Right ventricle myocardium superior (tissue), 1 donor: ENCODE data around the gene KIRREL3. TPM values are rescaled to one million over a fixed set of nuclear protein-coding genes. Genes with fewer than 3 reads are reported as not detected.

Experiments
- ATAC-seq: fragments of 200-7000 bp; cut with Tn5 transposase; one replicate; pipeline ENCODE4 v1.9.1; 2020; ENCODE audit warnings: mild to moderate bottlenecking; ENCODE audit not compliant: poor library complexity
- DNase-seq: peaks from one replicate; pipeline ENCODE4 v3.0.0-alpha.2; 2020
- intact Hi-C: fragments of 100-400 bp; cut with DNase I; formaldehyde crosslinking; loops from one replicate; pipeline ENCODE4 v1.11.2; 2022
- total RNA-seq: library from RNA; stranded (reverse); fragmentation: NEBNext Ultra II Directional; extraction: Animal tissue kit (Norgen Biotek cat#: 25700); gene quantifications from one replicate; pipeline ENCODE4 v1.2.1, GENCODE V29; 2021
- donor health status: DM: no; HTN: yes; CAD: no; lungs with severe emphysema.

KIRREL3 gene
- total RNA-seq, 1 donor from 2014 or later = 0.08 TPM

DNA sequence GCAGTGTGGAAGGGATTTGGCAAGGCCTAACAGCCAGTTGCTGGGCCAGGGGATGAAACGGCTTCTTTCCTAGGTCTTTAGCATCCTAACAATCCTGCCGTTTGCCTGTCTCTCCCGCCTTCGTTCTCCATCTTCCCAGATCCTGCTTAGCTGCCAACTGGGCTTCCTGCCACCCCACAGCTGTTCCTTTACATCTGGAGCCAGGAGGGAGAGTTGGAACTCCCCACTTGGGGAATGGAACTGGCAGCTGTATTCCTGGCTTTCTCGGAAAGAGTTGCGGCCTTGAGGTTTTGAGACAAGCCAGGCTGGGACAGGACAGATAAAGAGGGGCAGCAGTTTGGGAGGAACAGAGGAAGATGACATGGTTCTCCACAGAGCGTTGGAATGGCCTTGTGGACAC lies 585.4 kb downstream of the KIRREL3 start:
- intact Hi-C loops = loop anchor here (5.0 kb wide), 2 partner anchors 58 to 203 kb away; partner anchors contain the start of genes FAM118B, RPUSD4 and ST3GAL4
- peak; percentile 45 for ATAC-seq
- DNase-seq = peak; percentile 91

DNA sequence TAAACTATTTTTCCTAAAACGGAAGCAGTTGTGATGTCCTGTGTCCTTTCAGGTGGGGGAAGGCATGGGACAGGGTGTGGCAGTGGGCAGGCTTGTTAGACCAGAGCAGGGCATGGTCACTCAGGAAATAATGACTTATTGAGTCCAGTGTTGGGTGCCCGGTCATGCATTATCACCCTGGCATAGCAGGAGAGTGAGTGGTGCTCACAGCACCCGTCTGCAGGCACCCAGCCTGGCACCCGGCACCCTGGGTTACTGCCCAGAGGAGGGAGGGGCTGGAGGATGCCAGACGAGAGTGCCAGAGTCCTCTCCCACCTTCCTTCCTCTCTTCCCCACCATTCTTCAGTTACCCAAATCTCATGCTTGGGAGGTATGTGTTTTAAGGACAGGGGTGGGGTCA lies 586.0 kb downstream of the KIRREL3 start:
- DNase-seq (no peak), ATAC-seq (no peak)
- intact Hi-C loops = loop anchor here (5.0 kb wide), 2 partner anchors 57 to 202 kb away; partner anchors contain the start of genes FAM118B, RPUSD4 and ST3GAL4

DNA sequence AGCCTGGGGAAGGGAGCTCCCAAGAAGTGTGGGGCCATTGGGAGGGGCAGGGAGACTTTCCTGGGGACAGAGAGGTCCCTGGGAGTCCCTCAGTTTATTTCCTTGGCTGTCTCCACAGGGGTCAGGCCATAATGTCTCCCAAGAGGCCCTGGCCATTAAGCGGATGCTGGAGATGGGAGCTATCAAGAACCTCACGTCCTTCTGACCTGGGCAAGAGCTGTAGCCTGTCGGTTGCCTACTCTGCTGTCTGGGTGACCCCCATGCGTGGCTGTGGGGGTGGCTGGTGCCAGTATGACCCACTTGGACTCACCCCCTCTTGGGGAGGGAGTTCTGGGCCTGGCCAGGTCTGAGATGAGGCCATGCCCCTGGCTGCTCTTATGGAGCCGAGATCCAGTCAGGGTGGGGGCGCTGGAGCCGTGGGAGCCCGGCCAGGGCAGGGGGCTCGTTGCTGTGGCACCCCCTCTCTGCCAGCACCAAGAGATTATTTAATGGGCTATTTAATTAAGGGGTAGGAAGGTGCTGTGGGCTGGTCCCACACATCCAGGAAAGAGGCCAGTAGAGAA lies 586.6 kb downstream of the KIRREL3 start:
- intact Hi-C loops = no loop called here
- ATAC-seq = no peak
- no peak for DNase-seq

DNA sequence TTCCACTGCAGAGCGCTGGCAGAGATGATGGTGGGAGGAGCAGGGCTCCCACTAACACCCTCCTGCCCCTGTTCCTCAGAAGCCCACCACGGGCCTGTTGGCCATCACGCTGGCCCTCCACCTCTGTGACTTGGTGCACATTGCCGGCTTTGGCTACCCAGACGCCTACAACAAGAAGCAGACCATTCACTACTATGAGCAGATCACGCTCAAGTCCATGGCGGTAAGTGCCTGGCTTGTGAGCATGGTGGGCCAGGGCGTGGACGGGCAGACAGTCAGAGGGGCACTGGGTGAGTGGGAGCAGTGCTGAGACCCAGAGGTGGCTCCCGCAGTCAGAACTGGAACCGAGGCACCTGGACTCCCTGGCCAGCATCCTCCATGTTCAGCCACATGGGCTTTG lies 587.1 kb downstream of the KIRREL3 start:
- ATAC-seq (no peak), DNase-seq (no peak)
- intact Hi-C loops = no loop called here

DNA sequence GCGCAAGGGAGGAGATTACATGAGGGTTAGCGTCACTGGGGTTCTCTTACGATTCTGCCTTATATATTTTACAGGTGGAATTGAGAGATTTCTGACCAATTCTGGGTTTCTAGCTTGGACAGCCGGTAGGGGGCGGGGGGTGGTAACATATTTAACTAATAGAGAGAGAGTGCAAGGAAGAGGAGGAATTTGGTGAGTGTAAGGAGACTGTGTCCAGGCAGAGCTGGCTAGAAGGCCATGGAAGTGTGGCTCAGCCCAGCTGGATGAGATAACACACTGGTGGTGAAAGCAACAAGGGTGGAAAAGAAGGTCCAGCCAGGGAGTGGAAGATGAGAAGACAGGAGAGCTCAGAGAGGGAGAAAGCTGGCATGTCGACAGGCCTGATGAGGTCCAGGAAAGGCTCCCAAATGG lies 588.6 kb downstream of the KIRREL3 start:
- peak; percentile 26 for ATAC-seq
- peak; percentile 77 for DNase-seq
- intact Hi-C loops = no loop called here

DNA sequence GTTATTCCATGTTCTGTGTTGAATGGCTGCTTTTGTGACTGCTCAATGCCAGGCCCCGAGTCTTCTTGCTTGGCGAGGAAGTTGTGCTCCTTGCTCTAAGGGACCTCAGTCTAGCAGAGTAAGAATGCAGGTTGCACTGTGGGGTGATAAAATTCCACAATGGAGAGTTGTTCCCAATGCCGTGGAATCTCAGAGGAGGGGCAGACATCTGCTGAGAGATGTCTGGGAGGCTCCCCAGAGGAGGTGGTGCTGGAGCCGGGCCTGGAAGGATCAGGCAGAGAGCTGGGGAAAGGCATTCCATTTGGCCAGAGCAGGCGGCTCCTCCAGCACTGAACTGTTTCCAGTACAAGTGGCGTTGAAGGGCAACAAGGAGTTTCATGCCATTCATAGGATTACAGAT lies 589.9 kb downstream of the KIRREL3 start:
- DNase-seq (peak; percentile 85), ATAC-seq (peak; percentile 70)
- intact Hi-C loops = no loop called here

DNA sequence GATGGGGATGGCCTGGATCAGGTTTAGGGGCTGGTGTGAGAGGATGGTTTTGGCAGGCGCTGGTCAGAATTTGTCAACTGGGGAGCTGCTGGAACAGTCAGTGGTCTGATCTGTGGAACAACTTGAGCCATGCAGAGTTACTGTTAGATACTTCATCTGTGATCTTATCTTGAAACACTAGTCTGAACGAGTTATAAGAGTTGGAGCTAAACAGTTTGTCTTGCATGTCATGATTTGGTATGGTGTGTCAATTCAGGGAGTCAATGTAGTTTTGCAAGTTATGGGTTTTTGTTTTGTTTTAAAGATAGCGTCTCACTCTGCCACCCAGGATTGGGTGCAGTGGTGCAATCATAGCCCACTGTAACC lies 591.0 kb downstream of the KIRREL3 start:
- intact Hi-C loops = no loop called here
- DNase-seq (no peak), ATAC-seq (no peak)

DNA sequence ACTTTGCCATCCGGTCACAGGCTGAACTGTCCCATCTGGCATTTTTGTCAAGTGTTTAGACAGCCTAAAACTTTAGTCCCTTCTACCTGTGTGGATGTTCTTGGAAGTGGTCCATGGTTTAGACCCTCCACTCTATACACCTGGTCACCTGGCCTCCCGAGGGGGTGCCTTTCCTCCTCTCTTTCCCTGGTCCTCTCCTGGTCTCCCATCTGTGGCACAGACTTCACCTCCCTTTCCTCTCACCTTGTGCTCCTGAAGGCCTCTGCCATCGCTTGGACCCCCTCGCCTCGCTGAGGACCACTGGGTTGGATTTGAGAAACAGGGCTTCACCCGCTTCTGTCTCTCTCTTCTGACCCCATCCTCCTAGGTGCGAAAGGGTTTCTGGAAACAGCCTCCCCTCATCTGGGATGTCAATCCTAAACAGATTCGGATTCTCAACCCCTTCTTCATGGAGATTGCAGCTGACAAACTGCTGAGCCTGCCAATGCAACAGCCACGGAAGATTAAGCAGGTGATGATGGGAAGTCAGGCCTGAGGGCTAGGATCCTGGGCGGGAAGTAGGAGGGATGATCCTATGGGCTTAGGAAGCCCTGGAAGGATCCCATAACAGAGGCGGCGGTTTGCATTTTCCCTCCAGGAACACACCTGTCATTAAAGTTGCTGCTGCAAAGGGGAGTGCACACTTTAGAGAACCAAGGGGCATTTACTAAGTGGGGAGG lies 591.5 kb downstream of the KIRREL3 start:
- ATAC-seq (no peak), DNase-seq (no peak)
- intact Hi-C loops = no loop called here

DNA sequence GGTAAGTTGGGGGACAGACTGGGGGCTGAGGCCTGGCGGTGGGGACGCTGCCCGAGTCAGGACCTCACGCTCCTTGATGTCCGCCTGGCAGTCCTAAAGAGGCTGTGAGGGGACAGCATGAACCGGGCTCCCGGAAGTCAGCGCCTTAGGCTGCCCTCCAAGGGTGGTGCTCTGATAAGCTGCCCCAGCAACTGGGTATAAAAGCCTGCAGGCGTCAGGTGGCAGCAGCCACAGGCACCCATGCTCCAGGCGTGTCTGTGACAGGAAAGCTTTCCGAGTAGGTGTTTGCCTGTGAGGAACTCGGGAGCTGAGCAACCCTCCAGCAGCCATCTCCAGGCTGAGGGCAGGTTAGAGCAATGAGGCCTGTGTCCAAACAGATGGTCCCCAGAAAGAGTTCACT lies 592.1 kb downstream of the KIRREL3 start:
- ATAC-seq = no peak
- DNase-seq = no peak
- intact Hi-C loops = no loop called here

DNA sequence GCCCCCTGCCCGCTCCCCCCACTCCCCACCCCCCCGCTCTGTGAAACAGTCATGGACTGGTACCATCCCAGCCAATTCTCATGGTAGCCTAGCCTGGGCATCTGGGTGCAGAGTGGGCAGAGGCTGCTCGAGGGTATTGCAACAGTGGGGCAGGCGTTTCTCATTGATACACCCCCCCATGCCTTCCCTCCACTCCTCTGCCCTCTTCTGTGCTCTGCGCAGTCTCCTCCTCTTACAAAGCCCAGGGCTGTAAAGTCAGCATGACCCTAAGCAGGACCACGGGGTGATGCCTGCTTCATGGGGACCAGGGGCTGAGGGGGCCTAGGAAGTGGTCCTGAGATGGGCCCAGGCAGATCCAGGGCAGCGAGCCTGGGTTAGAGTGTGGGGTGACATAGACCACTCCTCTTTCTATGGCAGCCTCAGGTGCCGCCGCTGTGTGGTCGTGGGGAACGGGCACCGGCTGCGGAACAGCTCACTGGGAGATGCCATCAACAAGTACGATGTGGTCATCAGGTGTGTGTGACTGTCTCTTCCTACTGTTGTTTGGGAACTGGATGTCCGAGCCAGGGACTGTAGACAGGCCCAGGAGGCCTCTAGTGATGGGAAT lies 592.8 kb downstream of the KIRREL3 start:
- intact Hi-C loops = no loop called here
- DNase-seq (no peak), ATAC-seq (no peak)

DNA sequence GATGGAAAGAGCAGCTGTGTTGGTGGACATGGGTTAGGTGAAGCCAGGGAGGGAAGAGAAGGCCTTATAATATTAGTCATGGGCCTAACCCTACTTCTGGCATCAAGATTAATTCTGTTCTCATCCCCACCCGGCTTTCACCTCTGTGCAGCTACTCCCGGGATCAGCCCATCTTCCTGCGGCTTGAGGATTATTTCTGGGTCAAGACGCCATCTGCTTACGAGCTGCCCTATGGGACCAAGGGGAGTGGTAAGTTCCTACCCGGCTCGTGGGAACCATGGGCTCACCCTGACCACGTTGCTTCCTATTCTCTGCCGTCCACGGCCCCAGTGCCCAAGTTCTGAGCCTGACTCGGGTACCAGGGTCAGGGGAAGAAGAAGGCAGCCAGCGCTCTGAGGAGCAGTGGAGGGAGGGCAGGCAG lies 593.5 kb downstream of the KIRREL3 start:
- intact Hi-C loops = no loop called here
- no peak for ATAC-seq
- no peak for DNase-seq

DNA sequence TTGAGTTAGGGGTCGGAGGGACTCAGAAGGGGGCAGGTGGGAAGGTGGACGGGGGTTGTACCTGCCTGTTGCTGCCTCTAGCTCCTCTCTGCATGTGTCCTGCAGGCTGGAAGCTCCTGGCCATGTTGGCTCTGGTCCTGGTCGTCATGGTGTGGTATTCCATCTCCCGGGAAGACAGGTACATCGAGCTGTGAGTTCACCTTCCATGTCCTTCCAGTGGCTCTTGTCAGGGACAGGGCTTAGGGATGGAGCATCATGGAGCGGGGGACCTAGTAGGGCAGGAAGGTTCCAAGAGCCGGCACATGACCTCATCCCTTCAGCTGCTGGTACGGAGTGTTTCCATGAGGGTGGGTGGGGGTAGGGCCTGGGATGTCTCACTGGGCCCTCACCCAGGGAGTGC lies 594.2 kb downstream of the KIRREL3 start:
- DNase-seq (no peak), ATAC-seq (no peak)
- intact Hi-C loops = no loop called here

DNA sequence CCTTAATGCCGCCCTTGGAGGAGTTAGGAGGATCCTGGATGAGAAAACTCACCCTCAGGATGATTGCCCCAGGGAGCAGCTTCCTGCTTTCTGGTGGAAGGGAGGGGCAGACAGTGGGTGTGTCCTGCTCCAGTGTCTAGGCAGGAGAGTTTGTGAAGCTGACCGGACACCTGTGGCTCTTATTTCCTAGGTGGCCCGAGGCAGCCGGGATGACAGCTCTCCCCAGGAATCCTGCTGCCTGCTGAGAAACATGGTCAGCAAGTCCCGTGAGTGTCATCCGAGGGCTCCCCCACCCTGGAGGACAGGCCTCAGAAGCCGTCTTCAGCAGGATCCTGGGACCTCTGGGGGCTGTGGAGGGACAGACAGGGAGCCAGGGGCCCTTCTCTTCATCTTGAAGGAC lies 594.7 kb downstream of the KIRREL3 start:
- DNase-seq (no peak), ATAC-seq (no peak)
- intact Hi-C loops = no loop called here

DNA sequence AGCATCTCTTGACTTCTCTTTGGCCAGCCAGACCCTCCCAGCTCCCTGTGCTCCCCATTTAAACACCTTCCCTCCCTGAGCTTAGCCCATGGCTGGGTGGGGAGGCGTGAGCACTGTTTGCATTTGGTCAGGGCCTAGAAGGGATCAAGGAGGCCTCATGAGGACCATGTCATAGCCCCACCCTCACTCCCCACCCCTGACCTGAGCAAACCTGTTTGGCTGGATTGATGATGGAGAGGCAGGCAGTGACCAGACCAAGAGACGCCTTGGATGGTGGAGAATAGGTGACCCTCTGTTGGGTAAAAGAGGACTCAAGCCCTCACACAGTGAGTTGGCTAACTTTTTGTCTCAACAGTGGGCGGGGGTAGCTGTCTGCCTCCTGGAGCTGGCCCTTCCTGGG lies 595.2 kb downstream of the KIRREL3 start:
- intact Hi-C loops = no loop called here
- peak; percentile 7 for DNase-seq
- no peak for ATAC-seq

DNA sequence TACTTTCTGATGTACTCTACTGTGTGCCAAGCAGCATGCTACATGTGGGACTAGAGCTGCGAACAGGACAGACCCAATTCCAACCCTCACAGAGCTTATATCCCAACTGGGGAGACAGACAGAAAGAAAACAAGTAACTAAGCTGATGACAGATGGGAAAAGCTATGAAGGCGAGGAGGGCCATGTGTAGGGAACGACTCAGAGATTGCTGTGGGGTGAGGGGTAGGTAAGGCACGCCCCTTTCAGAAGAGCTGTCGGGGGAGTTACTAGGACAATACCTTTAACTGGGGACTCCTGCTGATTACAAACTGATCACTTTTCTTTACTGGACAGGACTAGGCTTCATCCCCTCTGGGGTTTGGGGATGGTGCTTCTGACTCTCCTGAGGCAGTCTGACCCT lies 596.2 kb downstream of the KIRREL3 start:
- intact Hi-C loops = loop anchor here (5.0 kb wide), 1 partner anchor 37 kb away; no protein-coding TSS in a partner anchor
- ATAC-seq (no peak), DNase-seq (no peak)

DNA sequence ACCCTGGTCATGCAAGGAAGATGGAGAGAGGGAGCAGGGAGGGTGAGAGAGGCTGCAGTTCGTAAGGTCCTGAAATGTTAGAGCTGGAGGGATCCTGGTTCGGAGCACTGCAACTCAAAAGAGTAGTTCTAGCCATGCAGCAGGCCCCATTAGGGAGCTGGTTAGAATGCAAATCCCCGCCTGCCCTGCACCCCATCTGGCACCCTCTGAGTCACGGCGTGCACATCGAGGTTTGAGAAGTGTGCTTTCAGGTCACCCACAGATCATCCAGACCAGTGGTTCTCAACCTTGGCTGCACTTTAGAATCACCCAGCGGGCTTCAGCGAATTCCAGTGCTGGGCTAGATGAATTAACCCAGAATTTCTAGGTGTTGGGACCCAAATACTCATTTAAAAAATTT lies 596.9 kb downstream of the KIRREL3 start:
- ATAC-seq = no peak
- no peak for DNase-seq
- intact Hi-C loops = loop anchor here (5.0 kb wide), 1 partner anchor 36 kb away; no protein-coding TSS in a partner anchor

DNA sequence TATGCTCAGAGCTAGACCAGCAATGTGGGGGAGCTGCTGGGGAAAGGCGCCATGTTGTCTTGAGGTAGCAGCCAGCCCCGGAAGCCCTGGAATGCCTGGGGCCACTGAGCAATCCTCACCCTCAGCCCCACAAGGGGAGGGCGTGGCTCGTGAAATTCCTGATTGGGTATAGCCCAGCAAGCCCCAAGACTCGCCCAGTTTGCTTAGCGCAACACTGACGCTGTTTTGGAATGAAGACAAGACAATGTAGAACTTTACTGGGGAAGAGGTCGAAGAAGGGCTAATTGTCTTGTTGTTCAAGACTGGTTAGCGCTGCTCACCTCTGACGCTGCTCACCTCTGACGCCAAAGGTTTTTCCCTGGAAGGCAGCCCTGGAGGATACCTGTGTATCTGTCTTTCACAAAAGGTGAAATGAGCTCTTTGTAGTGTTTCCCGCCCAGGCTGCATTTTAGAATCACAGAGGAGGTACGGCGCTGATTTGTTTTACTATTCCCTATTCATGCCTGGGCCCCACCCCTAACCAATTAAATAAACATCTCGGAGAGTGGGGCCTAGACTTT lies 597.5 kb downstream of the KIRREL3 start:
- DNase-seq (no peak), ATAC-seq (no peak)
- intact Hi-C loops = loop anchor here (5.0 kb wide), 1 partner anchor 36 kb away; no protein-coding TSS in a partner anchor

DNA sequence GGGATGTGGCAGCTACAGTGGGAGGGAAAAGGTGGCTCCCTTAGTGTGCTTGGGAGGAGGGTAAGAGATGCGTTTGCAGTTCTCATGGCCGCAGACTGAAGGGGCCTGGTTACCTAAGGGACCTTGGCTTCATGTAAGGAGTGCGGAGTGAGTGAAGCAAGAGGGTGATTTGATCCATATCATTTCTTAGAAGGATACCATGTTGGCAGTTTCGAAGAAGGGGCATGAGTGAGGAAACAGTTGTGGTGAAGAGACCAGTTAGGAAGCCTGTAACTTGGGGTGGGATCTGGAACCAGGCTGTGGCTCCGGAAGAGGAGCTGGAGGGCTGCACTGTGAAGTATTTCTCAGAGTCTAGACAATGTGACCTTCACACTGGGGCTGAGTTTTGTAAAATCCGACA lies 600.1 kb downstream of the KIRREL3 start:
- ATAC-seq (no peak), DNase-seq (no peak)
- intact Hi-C loops = loop anchor here (5.0 kb wide), 1 partner anchor 33 kb away; no protein-coding TSS in a partner anchor

DNA sequence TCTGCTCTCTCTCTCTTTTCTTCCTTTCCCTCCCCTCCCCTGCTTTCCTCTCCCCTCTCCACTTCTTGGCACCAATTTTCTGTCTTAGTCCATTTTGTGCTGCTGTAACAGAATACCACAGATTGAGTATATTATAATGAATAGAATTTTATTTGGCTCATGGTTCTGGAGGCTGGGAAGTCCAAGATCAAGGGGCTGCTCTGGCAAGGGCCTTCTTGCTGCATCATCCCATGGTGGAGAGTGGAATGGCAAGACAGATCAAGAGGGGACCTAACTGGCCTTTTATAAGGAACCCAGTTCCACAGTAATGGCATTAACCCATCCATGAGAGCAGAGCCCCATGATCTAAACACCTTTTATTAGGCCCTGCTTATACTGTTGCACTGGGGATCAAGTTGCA lies 600.6 kb downstream of the KIRREL3 start:
- intact Hi-C loops = loop anchor here (5.0 kb wide), 1 partner anchor 33 kb away; no protein-coding TSS in a partner anchor
- ATAC-seq (no peak), DNase-seq (no peak)

DNA sequence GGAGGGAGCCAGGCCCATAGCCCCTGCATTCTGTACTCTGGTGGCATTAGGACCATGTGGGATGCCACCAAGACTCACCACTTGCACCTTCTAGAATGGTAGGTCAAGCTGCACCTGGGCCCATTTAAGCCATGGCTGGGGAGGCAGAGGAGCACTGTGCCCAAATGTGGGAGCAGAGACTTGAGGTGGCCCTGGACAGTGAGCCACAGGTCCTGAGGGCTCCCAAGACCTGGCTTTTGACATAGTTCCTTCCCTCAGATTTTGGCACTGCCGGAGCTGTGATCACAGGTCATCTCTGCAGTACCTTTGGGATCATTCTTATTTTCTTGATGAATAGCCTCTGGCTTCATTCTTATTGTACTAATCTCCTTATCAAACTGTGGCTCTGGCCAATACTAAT lies 601.8 kb downstream of the KIRREL3 start:
- intact Hi-C loops = no loop called here
- DNase-seq = no peak
- no peak for ATAC-seq
